NCI-H2081 (cell line): ENCODE measurements around the gene LYSMD1.

ENCODE experiments used
- DNase-seq, 2 experiments: peaks; one replicate each; lab custom pipeline; 2025; lab: John Stamatoyannopoulos, UW

Gene LYSMD1

DNA sequence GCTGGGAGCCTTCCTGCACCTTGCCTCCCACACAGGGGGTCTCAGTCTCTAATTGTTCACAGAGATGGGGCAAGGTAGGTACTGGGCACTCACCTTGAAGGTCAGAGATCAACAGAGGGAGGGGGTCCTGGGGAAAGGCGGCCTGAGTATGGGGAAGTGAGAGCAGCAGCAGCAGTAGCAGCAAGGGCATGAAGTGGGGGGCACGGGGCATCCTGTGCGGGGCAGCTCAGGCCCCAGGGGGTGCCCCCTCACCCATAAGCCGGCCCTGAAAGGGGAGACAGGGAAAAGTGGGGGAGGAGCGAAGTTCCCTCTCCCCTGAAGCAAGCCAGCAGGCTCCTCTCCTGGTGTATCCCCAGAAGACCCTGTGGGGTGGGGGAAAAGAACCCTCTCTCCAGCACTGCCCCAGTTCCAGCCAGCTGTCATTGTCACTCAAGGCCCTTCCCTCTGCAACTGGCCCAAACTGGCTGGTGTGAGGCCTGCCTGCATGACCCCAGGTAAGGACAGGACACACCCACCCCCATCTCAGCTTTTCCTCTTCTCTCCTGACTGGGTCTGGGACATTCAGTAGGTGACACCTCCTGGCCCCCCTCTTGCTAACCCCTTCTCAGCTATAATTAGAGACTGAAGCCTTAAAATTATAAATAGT lies 23.2 kb downstream of the LYSMD1 start:
- DNase-seq = no peak

DNA sequence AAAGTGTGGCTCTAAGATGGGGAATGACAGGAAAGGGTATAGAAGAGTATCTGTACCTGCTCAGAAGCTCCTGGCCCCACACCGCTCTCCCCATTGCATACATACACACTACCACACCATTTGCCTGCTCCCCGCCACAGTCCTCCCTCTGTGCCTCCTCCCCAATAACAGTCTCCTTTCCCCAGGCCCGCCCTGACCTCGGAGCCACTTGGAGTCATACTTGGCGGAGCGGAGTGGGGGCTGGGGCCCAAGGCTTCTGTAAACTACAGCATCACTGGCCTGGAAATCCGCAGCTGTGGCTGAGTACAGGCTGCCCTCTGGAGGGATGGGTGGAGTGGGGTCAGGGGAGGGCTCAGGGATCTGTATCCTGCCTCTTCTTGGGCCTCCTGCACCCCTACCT lies 27.9 kb downstream of the LYSMD1 start:
- DNase-seq = no peak

DNA sequence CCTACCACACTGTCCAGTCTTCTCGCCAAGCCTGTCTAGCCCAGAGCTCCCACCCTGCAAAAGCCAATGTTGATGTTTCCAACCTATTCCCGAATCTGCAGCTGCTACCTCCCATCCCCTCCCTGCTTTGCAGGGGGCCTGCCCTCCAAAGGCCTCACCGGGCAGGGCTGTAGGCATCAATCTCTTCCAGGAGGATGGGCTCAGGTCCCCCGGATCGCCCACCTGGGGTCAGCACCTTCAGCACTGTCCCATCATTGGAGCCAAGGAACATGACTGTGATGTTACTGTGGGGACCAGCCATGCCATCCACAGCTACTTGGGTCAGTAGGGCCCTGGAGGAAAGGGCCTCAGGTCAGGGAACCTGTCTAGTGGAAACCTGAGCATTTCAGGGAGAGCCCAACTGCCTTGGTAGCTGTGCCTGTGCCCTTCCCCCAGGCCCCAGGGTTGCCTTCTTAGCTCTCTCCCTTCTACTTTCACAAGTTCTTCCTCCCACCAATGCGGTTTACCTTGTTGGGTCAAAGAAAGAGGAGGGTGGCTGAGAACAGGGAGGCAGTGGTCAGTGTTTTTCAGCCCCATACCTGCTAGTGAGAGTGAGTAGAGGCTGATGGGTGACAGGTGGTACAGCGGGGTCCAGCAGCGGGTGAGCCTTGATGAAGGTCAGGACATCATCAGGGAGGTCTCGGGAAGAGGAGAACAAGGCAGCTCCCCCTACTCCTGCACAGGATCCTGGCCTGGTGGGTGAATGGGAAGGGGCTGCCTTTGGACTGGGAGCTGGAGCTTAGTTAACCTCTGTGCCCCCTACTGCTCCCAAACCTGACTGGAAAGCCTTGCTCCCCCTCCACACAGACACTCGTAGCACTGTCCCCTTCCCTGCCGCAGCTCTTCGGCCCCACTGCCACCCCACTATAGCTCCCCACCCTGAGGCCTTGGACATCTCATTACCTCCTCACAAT lies 30.0 kb downstream of the LYSMD1 start:
- DNase-seq = no peak

DNA sequence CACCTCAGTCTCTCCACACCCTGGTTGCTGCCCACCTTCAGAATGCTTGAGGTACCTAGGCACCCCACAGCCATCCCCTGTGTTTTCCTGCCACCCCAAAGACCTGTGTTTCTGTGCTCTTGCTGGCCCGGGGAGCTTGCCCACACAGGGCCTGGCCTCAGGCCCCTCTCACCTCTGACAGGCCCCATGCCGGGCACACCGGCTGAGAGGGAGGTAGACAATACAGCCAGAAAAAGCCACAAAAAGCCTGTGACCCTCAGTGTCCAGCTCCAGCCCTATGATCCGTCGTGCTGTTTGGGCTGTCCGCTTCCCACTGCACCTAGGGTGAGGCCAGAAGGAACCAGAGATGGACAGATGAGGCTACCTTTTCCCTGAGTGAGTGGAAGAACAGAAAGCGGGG lies 30.7 kb downstream of the LYSMD1 start:
- no peak for DNase-seq

DNA sequence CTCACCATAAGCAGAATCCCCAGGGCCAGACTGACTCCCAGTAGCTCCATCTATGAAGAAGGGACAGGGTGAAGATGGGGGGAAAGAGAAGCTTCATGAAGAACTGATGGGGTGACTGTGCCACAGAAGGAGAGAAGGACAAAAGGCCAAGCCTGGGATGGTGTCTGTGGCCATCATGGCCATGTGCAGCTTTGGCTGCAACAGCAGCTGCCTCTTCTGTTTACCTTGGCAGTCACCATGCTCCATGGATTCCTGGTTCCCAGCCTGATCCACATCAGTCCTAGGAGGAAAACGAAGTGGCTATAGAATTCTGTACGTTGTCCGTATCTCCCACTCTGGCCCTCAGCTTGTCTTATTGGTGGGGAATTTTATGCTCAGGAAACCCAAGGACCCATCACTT lies 31.3 kb downstream of the LYSMD1 start:
- peak in 1 of 2 experiments; percentile 53 for DNase-seq

DNA sequence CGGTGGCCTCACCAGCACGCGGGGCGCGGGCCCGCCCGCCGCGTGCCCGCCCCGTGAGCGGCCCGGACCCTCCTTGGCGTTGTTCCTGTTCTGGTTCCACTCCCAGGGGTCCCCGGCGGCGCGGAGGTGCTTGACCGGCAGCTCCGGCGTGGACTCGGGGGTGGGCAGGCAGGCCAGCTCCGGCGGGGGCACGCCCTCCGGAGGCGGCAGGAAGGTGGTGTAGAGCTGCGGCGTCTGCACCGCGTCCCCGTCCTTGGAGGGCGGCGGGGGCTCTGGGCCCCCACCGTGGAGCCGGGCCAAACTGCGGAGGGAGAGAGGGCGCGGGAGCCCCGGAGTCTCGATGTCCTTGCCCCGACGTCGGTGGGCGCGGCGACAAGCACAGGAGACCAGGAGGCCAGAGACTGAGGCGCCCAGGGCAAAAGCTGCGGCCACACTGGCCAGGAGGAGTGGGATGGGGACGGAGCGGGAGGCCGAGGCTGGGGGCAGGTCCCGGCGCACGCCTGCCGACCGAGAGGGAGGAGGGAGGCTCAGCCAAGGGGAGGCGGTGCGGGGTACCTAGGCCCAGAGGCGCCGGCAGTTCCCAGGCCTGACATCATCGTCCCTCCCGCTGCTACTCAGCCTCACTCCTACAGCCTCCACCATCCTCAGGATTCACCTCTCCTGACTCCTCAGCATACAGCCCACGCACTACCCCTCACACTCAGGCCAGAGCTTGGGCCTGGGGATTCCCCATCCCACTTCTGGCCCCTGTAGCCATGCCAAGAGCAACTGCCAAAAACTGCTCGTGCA lies 32.5 kb downstream of the LYSMD1 start:
- DNase-seq = no peak

DNA sequence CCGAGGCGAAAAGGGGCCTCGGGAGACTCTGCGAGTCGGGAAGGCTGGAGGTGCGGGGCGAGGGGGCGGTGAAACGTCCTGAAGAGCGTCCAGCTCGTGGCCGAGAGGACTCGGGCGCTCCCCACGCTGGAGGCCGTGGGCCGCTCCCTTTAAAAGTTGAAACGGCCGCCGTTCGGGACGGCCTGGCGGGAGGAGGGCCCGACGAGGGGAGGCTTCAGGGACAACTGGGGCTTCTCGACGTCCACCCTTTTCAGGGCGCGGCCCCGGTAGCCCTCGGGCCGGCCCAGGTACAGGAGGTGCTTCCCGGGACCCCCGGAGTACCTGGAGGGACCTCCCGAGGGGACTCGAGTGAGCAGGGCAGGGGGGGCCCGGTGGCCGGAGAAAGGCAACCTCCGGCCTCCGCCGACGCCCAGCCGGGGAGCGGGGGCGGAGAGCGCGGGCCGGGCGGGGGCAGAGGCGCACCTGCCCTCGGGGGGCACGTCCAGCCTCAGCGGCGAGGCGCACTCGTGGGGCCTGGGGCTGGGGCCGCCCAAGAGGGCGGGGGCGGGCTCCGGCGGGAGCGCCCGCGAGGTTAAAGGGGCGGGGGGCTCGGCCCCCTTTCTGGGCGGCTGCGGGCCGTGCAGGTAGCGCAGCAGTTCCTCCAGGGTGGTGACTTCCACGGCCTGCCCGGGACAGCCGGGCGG lies 33.2 kb downstream of the LYSMD1 start:
- DNase-seq = no peak

DNA sequence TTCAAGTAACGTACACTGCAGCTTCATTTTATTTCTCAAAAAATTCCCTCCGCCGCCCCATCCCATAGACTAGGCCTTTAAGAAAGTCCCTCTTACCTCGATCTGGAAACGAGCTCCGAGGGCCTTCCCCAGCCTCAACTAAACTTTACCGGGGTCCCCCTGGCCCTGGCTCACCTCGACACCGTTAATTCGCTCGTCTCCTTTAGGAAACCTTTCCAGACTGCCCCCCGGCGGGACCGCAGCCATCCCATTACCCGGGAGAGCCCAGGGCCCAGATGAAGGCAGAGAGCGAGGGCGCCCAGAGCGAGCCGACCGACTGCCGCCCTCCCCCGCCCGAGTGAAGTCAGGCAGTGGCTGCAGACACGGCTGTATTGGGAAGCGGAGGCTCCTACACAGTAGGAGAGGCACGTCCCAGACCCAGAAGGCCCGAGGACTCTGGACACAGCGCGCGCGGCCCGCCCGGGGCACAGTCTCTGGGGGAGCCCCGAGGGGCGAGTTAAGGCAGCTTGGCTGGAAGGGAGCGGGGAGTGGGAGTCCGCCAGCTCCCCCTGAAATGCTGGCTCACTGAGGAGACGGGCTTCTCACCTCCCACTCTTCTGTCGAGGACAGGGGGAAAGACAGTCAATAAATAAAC lies 33.9 kb downstream of the LYSMD1 start:
- no peak for DNase-seq

DNA sequence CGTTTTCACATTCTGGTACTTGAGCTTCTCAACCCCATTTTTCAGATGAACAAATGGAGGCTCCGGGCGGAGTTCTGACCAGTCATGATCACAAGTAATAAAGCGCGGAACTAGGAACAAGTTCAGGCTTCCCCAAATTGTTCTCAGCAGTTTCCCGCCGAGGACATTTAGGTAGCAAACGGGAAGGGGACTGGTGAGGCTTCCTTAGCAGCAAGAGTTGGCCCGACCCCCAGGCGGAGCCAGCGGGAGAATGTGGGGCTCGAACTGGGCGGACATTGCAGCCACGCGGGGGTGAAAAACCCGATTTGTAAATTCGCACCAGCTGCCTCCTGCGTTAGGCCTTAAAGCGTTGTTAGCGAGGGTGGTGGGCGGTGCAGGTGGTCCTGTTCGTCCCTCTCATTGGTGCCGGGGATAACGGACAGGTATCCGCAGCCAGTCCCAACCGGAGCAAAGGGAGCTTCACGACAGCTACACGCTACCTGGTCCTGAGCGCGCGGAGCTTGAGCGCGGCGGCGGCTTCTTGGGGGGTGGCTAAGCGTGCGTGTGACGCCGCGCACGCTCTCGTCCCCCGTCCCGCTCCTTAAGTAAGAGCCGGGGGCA lies 34.6 kb downstream of the LYSMD1 start:
- DNase-seq = no peak

DNA sequence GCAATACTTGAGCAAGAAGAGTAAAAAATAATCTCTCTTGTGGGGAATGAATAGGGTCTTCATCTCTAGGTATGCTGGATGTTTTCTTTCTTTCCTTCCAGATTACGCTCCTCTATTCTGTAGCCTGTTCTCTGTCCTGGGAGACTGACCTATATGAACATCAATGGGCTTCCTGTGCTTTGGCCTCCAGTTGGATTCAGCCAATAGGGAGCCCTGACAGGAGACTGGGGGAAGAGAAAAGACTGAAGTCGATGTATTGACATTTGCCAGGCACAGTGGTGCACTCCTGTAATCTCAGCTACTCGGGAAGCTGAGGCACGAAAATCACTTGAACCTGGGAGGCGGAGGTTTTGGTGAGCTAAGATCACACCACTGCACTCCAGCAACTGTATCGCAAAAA lies 36.9 kb downstream of the LYSMD1 start:
- DNase-seq = no peak

DNA sequence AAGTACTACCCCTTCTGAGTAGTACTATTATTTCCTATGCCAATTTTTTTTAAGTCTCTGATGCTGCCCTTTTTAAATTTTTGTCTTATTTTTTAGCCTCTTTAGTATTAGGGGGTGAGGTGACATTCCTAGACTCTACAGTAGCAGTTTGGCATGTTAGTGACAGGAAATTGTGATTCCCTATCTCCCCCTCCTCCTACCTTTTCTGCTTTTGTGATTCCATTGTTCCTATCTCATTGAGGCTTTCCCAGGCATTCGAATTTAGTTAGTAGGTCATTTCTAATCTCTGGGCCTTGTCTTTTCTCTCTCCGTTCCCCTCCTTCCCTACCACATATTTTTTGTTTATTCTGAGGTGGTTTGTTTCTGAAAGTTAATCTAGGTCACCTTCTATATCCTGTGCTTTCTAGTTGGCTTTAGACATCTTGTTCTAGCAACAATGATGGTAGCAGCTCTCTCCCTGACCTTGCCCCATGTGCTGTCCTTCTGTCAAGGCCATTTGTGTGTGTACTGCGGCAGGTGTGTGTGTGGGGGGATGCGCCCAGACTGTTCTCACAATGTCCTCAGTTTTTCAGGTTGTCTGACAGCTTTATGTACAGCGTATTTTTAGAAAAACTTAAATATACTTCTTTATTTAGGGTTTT lies 40.8 kb downstream of the LYSMD1 start:
- no peak for DNase-seq

DNA sequence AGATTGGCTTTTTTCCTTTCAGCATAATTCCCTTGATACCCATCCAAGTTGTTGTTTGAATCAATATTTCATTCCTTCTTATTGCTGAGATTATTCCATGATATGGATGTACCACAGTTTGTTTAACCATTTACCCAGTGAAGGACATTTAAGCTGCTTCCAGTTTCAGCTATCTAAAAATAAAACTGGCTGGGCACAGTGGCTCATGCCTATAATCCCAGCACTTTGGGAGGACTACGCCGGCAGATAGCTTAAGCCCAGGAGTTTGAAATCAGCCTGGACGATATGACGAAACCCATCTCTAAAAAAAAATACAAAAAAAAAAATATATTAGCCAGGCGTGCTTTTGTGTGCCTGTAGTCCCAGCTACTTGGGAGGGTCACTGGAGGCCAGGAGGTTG lies 51.8 kb downstream of the LYSMD1 start:
- DNase-seq = no peak
